ENCODE measurements around the gene SLC2A11. TPM values are rescaled to one million over a fixed set of nuclear protein-coding genes. Genes with fewer than 3 reads are reported as not detected.
A peak's percentile ranks its signal among the peaks of the same experiment; 100 is the strongest.

SLC2A11 gene
- total RNA-seq, 1 donor from 2014 or later: 19.6 TPM

GRCh38 chr22:23912293-23912903, 54.7 kb downstream of the SLC2A11 start:
- no peak overlapping the region for H3K4me3 Mint-ChIP-seq (ENCODE audit: unreplicated experiment)
- H3K27me3 Mint-ChIP-seq (ENCODE audit: low read depth, unreplicated experiment): no peaks in the 10 kb centered on the region
- Histone ChIP-seq H3K27me3 (ENCODE audit: insufficient read depth, low read length) (no peaks in the 10 kb centered on the region), H3K4me1 (ENCODE audit: insufficient read depth, low read length) (no peaks in the 10 kb centered on the region), H3K9me3 (ENCODE audit: insufficient read depth, low read depth, low read length) (no peaks in the 10 kb centered on the region), H3K27ac (ENCODE audit: low read depth, low read length) (no peak overlapping the region), H3K4me3 (ENCODE audit: insufficient read depth, low read depth, low read length) (no peak overlapping the region), H3K36me3 (ENCODE audit: insufficient read depth, low read length) (peaks cover 2% of the 10 kb centered on the region), H4K20me1 (ENCODE audit: insufficient read depth, low read length) (no peaks in the 10 kb centered on the region), H3K9ac (ENCODE audit: low read length) (no peak overlapping the region), H3K4me2 (ENCODE audit: low read length) (no peak overlapping the region), H2AFZ (ENCODE audit: low read depth, low read length) (no peak overlapping the region), H3K79me2 (ENCODE audit: insufficient read depth, low read length) (no peaks in the 10 kb centered on the region)
- H3K4me1 Mint-ChIP-seq (ENCODE audit: low read depth, unreplicated experiment): peaks cover 12% of the 10 kb centered on the region
- H3K36me3 Mint-ChIP-seq (ENCODE audit: low read depth, unreplicated experiment): peaks cover 2% of the 10 kb centered on the region
- no peak overlapping the region for H3K27ac Mint-ChIP-seq (ENCODE audit: unreplicated experiment)
- FAIRE-seq: no peak
- TF ChIP-seq EZH2 (IDR thresholded peaks at IDR 0.05; ENCODE audit: insufficient read depth, low read length): no peak
- no peak for TF ChIP-seq CTCF (IDR thresholded peaks at IDR 0.05; ENCODE audit: insufficient read depth, low read depth, low read length)
- no peak for DNase-seq (ENCODE audit: low read depth)
- H3K9me3 Mint-ChIP-seq (ENCODE audit: unreplicated experiment): no peaks in the 10 kb centered on the region

- Histone ChIP-seq H4K20me1 (ENCODE audit: insufficient read depth, low read length) (no peaks in the 10 kb centered on the region), H3K36me3 (ENCODE audit: insufficient read depth, low read length) (peaks cover 2% of the 10 kb centered on the region), H3K9ac (ENCODE audit: low read length) (peak overlapping the region; percentile 96), H3K9me3 (ENCODE audit: insufficient read depth, low read depth, low read length) (no peaks in the 10 kb centered on the region), H3K4me2 (ENCODE audit: low read length) (peak overlapping the region; percentile 100), H3K27ac (ENCODE audit: low read depth, low read length) (peak overlapping the region; percentile 82), H3K4me1 (ENCODE audit: insufficient read depth, low read length) (no peaks in the 10 kb centered on the region), H3K79me2 (ENCODE audit: insufficient read depth, low read length) (no peaks in the 10 kb centered on the region), H2AFZ (ENCODE audit: low read depth, low read length) (peak overlapping the region; percentile 80), H3K27me3 (ENCODE audit: insufficient read depth, low read length) (no peaks in the 10 kb centered on the region), H3K4me3 (ENCODE audit: insufficient read depth, low read depth, low read length) (peak overlapping the region; percentile 67)
- Mint-ChIP-seq H3K4me1 (ENCODE audit: low read depth, unreplicated experiment) (peaks cover 12% of the 10 kb centered on the region), H3K4me3 (ENCODE audit: unreplicated experiment) (peak overlapping the region; percentile 89), H3K36me3 (ENCODE audit: low read depth, unreplicated experiment) (peaks cover 2% of the 10 kb centered on the region), H3K9me3 (ENCODE audit: unreplicated experiment) (no peaks in the 10 kb centered on the region), H3K27ac (ENCODE audit: unreplicated experiment) (peak overlapping the region; percentile 97), H3K27me3 (ENCODE audit: low read depth, unreplicated experiment) (no peaks in the 10 kb centered on the region)
- FAIRE-seq (no peak), DNase-seq (ENCODE audit: low read depth) (no peak)
- TF ChIP-seq EZH2 (IDR thresholded peaks at IDR 0.05; ENCODE audit: insufficient read depth, low read length): no peak
- no peak for TF ChIP-seq CTCF (IDR thresholded peaks at IDR 0.05; ENCODE audit: insufficient read depth, low read depth, low read length)
Observed at GRCh38 chr22:23913306-23913660, 55.6 kb downstream of the SLC2A11 start.

- TF ChIP-seq EZH2 (IDR thresholded peaks at IDR 0.05; ENCODE audit: insufficient read depth, low read length): no peak
- no peak for TF ChIP-seq CTCF (IDR thresholded peaks at IDR 0.05; ENCODE audit: insufficient read depth, low read depth, low read length)
- peak overlapping the region; percentile 67 for H3K4me3 ChIP-seq (ENCODE audit: insufficient read depth, low read depth, low read length)
- H4K20me1 ChIP-seq (ENCODE audit: insufficient read depth, low read length): no peaks in the 10 kb centered on the region
- no peaks in the 10 kb centered on the region for H3K9me3 ChIP-seq (ENCODE audit: insufficient read depth, low read depth, low read length)
- peak overlapping the region; percentile 100 for H3K4me2 ChIP-seq (ENCODE audit: low read length)
- H3K4me1 ChIP-seq (ENCODE audit: insufficient read depth, low read length): no peaks in the 10 kb centered on the region
- H3K27me3 ChIP-seq (ENCODE audit: insufficient read depth, low read length): no peaks in the 10 kb centered on the region
- peak overlapping the region; percentile 82 for H3K27ac ChIP-seq (ENCODE audit: low read depth, low read length)
- FAIRE-seq: no peak
- H3K36me3 ChIP-seq (ENCODE audit: insufficient read depth, low read length): peaks cover 2% of the 10 kb centered on the region
- Mint-ChIP-seq H3K36me3 (ENCODE audit: low read depth, unreplicated experiment) (peaks cover 2% of the 10 kb centered on the region), H3K27ac (ENCODE audit: unreplicated experiment) (peak overlapping the region; percentile 97), H3K4me3 (ENCODE audit: unreplicated experiment) (peak overlapping the region; percentile 89), H3K4me1 (ENCODE audit: low read depth, unreplicated experiment) (peaks cover 12% of the 10 kb centered on the region), H3K9me3 (ENCODE audit: unreplicated experiment) (no peaks in the 10 kb centered on the region), H3K27me3 (ENCODE audit: low read depth, unreplicated experiment) (no peaks in the 10 kb centered on the region)
- DNase-seq (ENCODE audit: low read depth): peak; percentile 97
- peak overlapping the region; percentile 80 for H2AFZ ChIP-seq (ENCODE audit: low read depth, low read length)
- peak overlapping the region; percentile 96 for H3K9ac ChIP-seq (ENCODE audit: low read length)
- H3K79me2 ChIP-seq (ENCODE audit: insufficient read depth, low read length): no peaks in the 10 kb centered on the region
Observed at GRCh38 chr22:23913661-23914353, 56.1 kb downstream of the SLC2A11 start.

Measured in astrocyte (in vitro differentiated cells and primary cell).